GM19467 (cell line): ENCODE results near the gene NME3.

Source experiments
- ATAC-seq: cut with Tn5 transposase; IDR thresholded peaks from one replicate; pipeline ENCODE4 v1.9.1; 2021; ENCODE audit warnings: mild to moderate bottlenecking, moderate library complexity; ENCODE audit not compliant: unreplicated experiment

The NME3 gene

DNA sequence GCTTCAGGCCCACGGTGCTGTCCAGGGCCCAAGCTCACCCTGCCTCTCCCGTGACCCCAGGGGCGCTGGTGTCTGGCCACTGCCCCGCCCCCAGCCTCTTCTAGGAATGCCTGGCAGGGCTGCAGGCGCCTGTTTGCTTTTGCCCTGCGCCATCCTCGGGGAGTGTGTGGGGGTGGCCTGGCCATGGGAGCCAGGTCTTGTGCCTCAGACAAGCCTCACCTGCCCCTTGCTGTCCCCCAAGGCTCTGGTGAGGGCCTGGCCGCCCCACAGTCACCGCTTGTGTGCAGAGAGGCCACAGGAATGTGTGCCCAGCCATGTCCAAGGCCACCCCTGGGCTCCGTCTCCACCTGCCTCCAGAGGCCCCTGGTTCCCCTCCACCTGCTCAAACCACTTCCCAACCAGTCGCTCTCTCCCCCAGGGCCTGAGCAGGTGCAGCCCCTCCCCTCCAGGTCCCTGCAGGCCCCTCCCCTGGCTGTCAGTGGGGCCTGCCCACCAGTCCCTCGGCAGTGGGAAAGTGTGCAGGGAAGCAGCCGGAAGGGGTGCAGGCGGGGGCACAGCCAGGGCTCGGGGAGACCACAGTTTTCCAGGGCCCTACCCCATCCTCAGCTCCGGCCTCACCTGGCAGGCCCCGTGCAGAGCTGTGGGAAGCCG lies 23.0 kb upstream of the NME3 start:
- ATAC-seq, result no peak

DNA sequence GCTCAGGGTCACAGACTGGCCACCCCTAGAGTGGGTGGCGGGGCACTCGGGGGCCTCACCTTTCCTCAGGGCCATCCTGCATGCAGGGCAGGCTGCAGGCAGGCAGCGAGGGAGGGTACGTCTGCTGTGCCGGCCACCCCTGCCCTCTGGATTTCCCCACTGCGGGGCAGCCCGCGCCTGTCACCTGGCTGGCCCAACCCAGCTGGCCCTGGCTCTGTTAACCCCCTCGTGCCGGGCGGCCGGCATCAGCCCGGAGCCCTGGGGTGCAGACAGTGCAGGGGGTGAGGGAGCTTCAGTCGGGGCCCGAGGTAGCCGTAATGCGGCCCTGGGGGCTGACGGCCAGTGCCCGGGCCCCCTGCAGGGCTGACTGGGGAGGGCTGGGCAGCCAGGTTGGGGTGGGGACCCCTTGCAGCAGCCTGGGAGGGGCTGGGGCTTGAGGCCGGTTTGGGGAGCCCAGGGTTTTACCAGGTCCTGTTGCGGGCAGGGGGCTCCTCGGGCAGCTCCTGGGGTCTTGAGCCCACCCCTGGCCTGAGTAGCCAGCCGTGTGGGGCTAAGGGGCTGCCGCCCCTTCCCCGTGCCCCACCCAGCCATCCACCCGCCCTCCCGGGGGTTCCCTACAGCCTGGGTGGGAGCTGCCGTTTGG lies 22.4 kb upstream of the NME3 start, which contains the start of gene IGFALS:
Gene IGFALS, minus strand, starts transcription at position 128 of the 643 bp plus-strand sequence. Its CDS starts 53 bp downstream, at position 75.
- ATAC-seq, result no peak

DNA sequence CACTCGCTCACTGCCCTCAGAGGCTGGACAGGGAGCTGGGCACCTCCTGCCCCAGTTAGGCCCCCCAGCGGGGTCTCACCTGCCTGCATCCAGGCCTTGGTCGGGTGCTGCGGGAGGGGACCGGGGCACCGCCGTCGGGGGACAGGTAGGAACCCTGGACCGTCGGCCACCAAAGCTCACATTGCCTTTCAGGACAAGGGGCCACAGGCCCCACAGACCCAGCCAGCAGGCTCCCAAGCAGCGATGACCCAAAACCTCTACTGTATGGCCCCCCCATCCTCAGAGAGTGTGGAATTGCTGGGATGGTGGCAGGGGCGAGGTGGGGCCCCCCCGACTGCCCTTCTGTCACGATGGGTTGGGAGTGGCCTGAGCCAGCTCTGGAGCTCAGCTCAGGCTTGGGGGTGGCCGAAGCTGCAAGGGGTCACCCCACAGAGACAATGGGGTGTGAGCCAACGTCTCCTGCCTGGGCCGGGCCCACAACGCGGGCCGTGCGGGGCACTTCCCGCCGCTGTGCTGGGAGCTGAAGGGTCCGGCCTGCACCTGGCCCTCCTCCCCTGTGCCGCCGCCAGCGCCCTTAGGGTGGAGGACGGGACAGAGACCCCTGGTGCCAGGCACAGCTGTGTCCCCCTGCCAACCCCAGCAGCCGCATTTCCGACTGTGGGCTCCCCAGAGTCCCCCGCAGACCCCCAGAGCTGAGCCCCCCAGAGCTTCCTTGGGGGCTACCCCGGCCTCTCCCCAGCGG lies 21.7 kb upstream of the NME3 start:
- ATAC-seq, result no peak

DNA sequence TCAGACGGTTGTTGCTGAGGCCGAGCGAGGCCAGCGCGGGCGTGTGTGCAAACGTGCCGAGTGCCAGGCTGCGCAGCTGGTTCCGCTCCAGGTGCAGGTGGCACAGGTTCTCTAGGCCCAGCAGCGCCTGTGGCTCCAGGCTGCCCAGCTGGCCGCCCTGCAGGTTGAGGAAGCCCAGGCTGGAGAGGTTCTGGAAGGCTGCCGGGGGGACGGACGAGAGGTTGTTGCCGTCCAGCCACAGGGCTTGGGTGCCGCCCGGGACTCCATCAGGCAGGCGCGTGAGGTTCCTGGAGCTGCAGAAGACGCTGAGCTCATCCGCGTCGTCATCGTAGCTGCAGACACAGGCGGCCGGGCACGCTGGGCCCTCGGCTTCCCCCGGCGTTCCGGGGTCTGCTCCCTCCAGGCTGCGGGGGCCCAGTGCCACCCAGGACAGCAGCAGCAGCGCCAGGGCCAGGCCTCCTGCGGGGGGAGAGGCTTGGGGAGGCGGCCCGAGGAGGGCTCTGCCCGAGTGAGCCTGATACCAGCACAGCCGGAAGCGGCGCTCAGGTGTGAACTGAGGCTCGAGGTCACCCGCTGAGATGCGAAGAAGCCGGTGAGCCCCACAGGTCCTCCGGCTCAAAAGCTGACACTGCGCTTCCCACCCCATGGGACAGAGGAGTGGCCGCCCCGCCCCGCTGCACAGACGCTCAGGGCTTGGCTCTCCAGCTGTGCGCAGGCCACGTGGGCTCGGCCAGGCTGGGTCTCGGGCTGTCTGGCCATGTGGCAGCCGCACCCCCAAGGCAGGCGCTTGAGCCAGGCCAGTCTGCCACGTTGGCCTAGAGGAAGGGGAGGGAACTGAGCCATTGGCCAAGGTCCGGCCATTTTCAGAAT lies 20.8 kb upstream of the NME3 start:
- ATAC-seq, result no peak

DNA sequence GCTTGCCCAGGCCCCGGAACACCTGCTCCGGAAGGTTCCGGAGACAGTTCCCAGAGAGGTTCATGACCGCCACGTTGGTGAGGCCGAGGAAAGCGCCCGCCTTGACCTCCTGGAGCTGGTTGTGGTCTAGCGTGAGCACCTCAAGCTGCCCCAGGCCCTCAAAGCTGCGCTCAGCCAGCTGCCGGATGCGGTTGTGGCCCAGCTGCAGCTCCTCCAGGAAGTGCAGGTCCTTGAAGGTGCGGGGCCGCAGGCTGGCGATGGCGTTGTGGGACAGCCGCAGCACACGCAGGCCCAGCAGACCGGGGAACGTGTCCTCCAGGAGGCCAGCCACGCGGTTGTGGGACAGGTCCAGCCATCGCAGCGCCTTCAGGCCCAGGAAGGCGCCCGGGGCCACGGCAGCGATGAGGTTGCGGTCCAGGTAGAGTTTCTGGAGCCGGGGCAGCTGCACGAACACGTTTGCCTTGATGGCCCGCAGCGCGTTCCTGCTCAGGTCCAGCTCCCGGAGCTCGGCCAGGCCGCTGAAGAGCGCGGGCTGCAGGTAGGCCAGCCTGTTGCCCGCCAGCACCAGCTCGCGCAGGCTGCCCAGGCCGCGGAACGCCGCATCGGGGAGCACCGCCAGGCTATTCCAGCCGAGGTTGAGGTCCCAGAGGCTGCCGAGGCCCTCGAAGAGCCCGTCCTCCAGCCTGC lies 20.1 kb upstream of the NME3 start:
- no peak for ATAC-seq

DNA sequence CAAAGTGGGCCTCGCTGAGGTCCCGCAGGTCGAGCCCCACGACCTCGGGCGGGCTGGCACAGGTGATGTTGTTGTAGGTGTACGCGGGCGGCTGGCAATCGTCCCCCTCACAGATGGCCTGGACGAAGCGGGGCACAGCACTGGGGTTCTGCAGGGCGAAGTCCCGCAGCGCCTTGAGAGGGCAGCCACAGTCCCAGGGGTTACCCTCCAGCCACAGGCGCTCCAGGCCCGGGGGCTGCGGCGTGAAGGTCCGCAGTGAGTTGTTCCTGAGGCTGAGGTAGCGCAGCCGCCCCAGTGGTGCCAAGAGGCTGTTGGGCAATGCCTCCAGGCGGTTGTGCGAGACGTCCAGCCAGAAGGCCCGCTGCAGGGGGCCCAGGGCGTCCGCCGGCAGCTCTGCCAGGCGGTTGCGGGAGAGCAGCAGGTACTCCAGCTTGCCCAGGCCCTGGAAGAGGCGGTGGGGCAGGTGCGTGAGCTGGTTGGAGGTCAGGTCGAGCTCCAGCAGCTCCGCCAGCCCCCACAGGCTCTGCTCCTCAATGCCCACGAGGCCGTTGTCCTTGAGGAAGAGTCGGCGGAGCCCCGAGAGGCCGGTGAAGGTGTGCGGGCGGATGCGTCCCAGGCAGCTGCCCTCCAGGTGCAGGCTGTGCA lies 19.4 kb upstream of the NME3 start:
- ATAC-seq, result no peak

DNA sequence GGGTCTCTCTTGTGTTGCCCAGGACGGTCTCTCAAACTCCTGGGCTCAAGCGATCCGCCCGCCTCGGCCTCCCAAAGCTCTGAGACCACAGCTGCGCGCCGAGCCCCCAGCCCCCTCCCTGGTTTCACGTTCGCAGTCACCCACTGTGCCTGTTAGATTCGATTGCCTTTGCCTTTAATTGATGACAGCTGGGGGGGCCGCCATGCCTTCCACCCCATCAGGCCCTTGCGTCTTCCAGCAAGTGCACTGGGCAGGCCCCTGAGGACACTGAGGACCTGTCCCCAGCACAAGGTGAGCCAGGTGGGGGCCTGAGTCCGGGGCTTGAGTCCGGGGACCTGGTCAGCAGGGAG lies 18.9 kb upstream of the NME3 start:
- ATAC-seq, result no peak

DNA sequence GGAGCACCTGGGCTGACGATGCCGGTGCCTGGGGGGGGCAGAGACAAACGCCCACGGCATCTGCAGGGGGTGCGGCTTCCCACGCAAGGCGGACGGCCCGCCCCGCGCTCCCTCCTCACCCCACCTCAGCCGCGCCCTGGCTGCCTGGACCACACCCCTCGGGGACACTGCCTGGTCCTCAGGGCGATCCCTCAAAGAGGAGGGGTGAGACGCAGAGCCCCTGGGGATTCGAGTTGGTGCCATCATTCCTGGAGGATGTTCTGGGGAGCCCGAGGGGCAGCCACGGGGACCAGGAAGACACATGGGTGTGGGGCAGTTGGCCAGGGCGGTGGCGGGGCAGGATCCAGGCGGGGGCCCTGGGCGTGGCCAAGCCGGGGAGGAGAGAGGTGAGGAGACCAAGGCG lies 18.3 kb upstream of the NME3 start:
- ATAC-seq, result no peak

DNA sequence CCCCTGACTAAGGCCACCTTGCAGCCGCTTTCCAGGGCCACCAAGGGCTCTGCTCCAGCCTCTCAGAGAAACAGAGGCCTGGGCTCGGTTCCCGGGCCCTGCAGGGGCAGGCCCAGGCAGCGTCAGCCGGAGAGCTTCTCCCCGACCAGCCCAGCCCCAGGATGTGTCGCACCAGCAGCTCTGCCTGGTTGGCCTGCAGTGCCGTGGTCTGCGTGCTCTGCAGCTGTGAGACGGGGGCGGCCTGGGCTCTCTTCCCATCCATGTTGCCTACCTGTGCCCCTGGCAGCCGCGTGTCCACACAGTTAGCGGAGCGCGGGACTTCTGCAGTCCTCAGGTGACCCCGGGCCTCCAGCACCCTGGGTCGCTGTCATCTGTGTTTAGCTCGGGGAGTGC lies 17.4 kb upstream of the NME3 start:
- ATAC-seq, result no peak

DNA sequence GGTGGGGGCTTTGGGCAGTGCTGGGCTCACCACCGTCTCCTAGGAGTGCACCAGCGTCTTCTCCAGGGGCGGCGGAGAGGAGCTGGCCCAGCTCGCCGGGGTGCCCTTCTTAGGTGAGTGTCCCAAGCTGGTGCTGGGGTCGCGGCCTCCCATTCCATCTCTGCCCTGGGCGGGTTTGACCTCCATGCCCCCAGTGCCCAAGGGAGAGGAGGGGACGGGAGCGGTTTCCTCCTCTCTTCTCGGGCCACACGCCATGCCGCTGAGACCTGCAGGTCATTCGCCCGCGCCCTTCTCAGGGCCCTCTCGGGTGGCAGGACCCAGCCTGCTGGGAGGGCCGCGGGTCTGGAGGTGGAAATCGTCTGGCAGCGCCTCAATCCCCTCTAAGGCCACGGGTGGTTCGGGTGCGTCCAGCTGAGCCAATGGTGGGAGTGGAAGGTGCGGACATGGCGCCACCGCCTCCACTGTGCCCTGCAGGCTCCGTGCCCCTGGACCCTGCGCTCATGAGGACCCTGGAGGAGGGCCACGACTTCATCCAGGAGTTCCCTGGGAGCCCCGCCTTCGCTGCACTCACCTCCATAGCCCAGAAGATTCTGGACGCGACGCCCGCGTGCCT lies 16.9 kb upstream of the NME3 start:
- ATAC-seq, result no peak

DNA sequence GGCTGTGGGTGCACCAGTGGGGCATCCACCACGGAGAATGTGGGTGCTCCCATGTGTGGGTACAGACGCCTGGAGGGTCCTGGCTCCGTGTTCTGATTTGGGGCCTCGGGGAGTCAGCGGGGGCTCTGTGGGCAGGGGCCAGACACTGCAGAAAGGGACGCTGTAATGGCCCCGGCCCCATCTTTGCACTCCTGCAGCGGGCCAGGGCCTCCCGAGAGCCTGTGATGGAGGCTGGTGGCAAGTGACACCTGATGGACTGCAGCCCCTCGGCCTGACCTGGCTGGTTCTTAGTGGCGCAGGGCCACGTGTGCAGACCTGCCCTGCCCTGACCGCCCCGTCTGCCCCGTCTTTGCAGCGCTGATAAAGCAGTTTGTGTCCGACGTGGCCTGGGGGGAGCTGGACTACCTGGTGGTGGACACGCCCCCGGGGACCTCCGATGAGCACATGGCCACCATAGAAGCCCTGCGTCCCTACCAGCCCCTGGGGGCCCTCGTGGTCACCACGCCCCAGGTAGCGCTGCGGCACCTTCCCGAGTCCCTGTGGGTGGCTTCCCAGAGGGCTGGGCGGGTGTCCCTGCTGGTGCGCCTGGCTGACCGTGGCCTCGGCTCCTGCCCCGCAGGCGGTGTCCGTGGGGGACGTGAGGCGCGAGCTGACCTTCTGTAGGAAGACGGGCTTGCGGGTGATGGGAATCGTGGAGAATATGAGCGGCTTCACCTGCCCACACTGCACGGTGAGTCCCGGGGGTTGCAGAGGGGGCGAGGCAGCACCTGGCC lies 16.2 kb upstream of the NME3 start:
- ATAC-seq, result no peak

DNA sequence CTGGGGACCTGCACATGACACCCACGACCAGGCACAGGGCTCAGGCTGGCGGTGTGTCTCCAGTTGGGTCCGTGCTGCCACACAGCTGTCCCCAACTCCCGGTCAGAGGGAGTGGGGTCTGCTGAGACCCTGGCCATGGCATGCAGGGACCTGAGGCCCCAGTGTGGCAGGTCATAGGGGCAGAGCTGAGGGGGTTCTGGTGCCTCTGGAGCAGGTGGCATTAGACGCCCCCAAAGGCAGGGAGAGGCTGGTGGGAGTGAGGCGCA lies 15.6 kb upstream of the NME3 start:
- ATAC-seq, result no peak

DNA sequence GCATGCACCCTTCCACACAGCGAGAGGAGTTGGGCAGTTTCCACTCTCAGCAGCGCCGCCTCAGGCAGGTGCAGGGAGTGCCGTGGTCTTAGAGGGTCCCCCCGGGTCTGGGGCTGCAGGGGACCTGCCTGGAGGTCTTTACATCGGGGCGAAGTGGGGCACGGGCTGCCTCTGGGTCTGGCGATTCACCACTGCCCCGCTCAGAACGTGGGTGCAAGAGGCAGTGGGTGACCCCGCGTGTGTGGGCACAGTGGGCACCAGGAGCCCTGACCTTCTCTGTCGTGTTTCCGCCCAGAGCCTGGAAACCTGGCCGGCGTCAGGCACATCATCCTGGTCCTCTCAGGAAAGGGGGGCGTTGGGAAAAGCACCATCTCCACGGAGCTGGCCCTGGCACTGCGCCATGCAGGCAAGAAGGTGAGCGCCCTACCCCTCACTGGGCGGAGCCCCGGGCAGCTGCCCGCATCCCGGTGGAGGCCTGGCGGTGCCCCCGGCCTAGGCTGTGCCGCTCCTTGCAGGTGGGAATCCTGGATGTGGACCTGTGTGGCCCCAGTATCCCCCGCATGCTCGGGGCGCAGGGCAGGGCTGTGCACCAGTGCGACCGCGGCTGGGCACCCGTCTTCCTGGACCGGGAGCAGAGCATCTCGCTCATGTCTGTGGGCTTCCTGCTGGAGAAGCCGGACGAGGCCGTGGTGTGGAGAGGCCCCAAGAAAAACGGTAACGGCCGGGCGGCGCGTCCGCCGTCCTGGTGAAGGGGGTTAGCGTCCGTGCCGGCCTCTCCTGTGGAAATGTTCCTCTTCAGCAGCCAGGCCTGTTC lies 15.1 kb upstream of the NME3 start:
- ATAC-seq, result no peak

DNA sequence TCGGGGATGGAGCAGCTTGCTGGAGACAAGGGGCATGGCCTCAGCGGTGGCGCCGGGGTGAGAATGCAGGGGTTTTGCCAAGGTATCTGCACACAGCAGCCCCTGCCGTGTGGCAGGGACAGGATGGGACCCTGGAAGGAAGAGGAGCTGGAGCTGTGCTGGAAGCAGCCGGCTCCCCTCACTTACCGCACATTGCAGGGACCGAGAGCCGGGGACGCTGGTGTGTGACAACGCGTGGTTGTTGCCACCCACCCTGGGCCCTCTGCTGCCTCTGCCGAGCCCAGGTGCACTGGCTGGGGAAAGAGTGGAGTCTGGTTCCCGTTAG lies 14.5 kb upstream of the NME3 start:
- ATAC-seq, result no peak

DNA sequence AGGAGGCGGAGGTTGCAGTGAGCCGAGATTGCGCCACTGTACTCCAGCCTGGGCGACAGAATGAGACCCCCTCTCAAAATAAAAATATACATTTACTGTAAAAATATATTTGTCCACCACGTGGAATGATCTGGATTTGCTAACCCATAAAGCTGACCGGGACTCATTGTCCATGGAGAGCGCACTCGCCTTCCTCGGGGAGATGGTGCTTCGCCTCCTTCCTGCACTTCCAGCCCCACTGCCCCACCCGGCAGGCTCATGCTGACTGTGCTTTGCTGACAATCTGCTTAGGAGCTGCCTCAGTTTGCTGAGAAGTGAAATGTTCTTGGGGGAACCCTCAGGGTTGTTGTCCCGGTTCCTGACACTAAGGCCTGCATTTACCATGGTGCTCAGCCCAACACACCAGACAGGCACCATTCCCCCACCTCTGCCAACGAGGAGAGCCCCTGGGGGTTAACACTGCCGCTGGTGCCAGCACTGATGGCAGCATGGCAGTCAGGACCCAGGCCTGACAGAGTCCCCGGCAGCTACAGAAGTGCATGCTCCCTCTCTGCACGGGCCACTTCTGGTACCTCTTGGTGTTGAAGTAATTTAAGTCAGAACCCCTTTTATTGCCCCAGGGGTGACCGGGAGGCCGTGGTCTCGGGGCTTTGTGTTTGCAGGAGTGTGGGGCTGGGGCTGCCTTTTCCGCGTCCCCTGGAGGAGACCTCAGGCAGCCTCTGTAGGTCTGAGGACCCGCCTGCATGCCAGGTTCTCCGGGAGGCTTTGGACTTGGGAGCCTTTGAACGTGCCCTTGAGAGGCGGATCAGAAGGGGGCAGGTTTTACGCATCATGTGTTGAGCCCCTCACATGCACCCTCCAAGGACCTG lies 13.9 kb upstream of the NME3 start:
- no peak for ATAC-seq

DNA sequence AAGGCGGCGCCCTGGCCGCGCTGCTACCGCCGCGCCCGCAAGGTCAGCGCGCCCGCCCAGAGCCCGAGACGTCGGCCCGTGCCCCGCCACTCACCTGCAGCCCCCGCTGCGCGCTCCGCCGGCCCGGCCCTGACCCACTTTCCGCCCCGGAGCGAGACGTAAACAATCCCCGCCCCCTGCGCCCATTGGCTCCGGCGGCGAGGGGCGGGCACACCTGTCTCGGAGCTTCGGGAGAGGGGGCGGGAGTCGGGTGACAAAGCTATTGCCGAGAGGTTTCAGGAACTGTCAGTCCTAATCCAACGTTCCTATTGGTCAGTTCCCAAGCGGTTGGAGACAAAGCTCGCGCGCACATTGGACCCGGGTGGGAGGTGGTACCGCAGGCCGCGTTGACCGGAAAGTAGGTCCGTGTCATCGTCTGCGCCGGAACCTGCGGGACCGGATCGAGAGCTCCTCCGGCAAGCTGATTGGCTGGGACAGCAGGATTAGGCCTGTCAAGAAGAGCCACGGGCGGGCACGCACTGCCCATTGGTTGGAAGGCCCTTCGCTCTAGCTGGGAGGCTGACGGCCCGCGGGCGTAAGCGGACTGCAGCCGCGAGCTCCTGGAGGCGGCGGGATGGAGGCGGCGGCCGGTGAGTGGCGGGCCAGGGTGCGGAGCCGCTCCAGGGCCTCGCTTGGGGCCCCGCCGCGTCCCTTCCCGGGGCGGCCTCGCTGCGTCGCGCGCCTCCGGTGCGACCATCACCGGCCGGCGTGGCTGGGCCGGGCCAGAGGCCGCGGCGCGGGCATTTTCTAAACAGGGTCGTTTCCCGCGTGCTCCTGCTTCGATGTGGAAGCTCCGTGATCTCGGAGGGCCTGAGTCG lies 11.3 kb upstream of the NME3 start, which contains the start of the genes NUBP2 and SPSB3:
Gene NUBP2, plus strand, starts transcription at position 553 of the 857 bp plus-strand sequence. Its CDS starts 61 bp downstream, at position 614.
Gene SPSB3, minus strand, starts transcription at position 164 of the 857 bp plus-strand sequence. CDS start 1,088 bp downstream, outside the sequence.
- ATAC-seq, result peak; percentile 83
